Measurements from ENCODE around the gene AP1G2. TPM values are rescaled to one million over a fixed set of nuclear protein-coding genes. Genes with fewer than 3 reads are reported as not detected.
A peak's percentile ranks its signal among the peaks of the same experiment; 100 is the strongest.

The AP1G2 gene
- total and polyA plus RNA-seq, 8 donors = 39.1 to 531 (median 189) TPM

GRCh38 chr14:23548351-23549318 is 19.0 kb downstream of the AP1G2 start:
- intact Hi-C loops (cut with DNase I; ENCODE audit: low total_unique reads) = no loop called here
- 65 to 76% (median 71%) methylated on average over 18 of the region's 18 CpGs for WGBS, 5 donors
- Histone ChIP-seq H3K36me3 (no peaks in the 10 kb centered on the region), H3K27me3 (peaks cover 0 to 13% (median 0%) of the 10 kb centered on the region in 3 donors), H3K4me3 (no peak overlapping the region), H3K9me3 (no peaks in the 10 kb centered on the region), H3K4me1 (peaks cover 10 to 31% (median 18%) of the 10 kb centered on the region in 4 donors), H3K27ac (no peak overlapping the region)
- peak in 1 of 2 donors; percentile 59 for DNase-seq
- no peak for TF ChIP-seq EP300 (IDR thresholded peaks at IDR 0.05)
- no peak for TF ChIP-seq POLR2AphosphoS5 (IDR thresholded peaks at IDR 0.05)
- TF ChIP-seq, protein P1, sequence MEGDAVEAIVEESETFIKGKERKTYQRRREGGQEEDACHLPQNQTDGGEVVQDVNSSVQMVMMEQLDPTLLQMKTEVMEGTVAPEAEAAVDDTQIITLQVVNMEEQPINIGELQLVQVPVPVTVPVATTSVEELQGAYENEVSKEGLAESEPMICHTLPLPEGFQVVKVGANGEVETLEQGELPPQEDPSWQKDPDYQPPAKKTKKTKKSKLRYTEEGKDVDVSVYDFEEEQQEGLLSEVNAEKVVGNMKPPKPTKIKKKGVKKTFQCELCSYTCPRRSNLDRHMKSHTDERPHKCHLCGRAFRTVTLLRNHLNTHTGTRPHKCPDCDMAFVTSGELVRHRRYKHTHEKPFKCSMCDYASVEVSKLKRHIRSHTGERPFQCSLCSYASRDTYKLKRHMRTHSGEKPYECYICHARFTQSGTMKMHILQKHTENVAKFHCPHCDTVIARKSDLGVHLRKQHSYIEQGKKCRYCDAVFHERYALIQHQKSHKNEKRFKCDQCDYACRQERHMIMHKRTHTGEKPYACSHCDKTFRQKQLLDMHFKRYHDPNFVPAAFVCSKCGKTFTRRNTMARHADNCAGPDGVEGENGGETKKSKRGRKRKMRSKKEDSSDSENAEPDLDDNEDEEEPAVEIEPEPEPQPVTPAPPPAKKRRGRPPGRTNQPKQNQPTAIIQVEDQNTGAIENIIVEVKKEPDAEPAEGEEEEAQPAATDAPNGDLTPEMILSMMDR (IDR thresholded peaks at IDR 0.05) = no peak
- no peak for TF ChIP-seq POLR2A (IDR thresholded peaks at IDR 0.05)

DNA sequence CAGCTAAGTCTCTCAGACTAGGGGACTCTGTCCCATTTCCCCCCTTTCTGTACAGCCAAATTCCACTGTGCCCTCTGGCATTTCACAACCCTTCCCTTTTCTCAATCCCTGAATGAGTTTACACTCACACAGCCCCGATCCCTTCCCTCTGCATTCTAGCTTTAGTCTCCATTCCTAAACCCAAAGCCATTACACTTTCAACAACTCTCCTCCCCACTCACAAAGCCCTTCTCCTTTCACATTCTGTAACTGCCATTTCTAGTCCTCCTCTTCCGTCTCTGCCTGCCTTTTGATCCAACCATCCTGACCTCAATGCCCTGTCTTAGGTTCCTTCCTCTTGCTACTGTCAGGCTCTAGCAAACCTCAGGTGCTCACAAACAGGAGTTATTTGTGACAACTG is 19.7 kb downstream of the AP1G2 start:
- Histone ChIP-seq H3K27me3 (peaks cover 0 to 13% (median 0%) of the 10 kb centered on the region in 3 donors), H3K27ac (no peak overlapping the region), H3K4me1 (peaks cover 10 to 31% (median 18%) of the 10 kb centered on the region in 4 donors), H3K36me3 (no peaks in the 10 kb centered on the region), H3K9me3 (no peaks in the 10 kb centered on the region), H3K4me3 (no peak overlapping the region)
- 75 to 85% (median 83%) methylated on average over 2 of the region's 2 CpGs for WGBS, 5 donors
- intact Hi-C loops (cut with DNase I; ENCODE audit: low total_unique reads) = no loop called here
- DNase-seq = no peak
- TF ChIP-seq POLR2AphosphoS5 (IDR thresholded peaks at IDR 0.05) = no peak
- TF ChIP-seq, protein P1 (IDR thresholded peaks at IDR 0.05) = no peak
- TF ChIP-seq POLR2A (IDR thresholded peaks at IDR 0.05) = no peak
- no peak for TF ChIP-seq EP300 (IDR thresholded peaks at IDR 0.05)

GRCh38 chr14:23546450-23547035 is 21.0 kb downstream of the AP1G2 start:
- H3K4me1 ChIP-seq = peaks cover 10 to 22% (median 12%) of the 10 kb centered on the region in 4 donors
- intact Hi-C loops (cut with DNase I; ENCODE audit: low total_unique reads) = no loop called here
- no peak overlapping the region for H3K27ac ChIP-seq
- H3K9me3 ChIP-seq = no peaks in the 10 kb centered on the region
- no peaks in the 10 kb centered on the region for H3K36me3 ChIP-seq
- H3K27me3 ChIP-seq = peaks cover 0 to 13% (median 0%) of the 10 kb centered on the region in 3 donors
- WGBS, 5 donors = 75 to 82% (median 77%) methylated on average over 10 of the region's 10 CpGs
- no peak overlapping the region for H3K4me3 ChIP-seq
- TF ChIP-seq POLR2AphosphoS5 (IDR thresholded peaks at IDR 0.05) = no peak
- TF ChIP-seq POLR2A (IDR thresholded peaks at IDR 0.05) = no peak
- no peak for TF ChIP-seq EP300 (IDR thresholded peaks at IDR 0.05)
- TF ChIP-seq, protein P1 (IDR thresholded peaks at IDR 0.05) = no peak
- no peak for DNase-seq

DNA sequence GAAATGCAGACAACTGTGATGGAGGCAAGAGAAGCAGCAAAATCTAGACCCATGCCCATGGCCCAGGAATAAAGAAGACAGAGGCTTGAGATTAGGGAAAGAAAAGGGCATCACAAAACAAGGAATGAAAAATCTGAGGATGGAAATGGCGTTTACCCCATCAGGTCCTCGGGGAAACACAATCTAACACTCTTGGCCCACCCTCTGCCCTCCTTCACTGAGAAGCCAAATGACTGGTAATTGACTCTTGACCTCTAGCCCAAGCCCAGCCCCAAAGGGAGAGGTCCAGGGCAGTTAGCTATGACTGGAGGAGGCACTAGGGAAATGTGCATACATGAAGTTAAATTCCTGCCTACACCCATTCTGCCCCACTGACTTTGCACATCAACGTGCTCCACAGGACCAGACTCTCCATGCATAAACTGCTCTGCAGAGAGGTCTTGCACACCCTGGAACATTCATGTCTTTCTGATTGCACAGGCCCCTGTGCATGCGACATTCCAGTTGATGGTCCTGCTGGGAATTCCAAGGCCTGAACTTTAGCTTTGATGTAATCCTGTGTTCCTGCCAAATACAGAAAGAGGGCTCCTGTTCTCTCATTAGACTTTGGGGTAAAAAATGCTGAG is 21.7 kb downstream of the AP1G2 start:
- no peak for TF ChIP-seq POLR2AphosphoS5 (IDR thresholded peaks at IDR 0.05)
- no peak for TF ChIP-seq POLR2A (IDR thresholded peaks at IDR 0.05)
- no peak for TF ChIP-seq EP300 (IDR thresholded peaks at IDR 0.05)
- TF ChIP-seq, protein P1 (IDR thresholded peaks at IDR 0.05) = no peak
- H3K4me1 ChIP-seq = peaks cover 4 to 20% (median 10%) of the 10 kb centered on the region in 4 donors
- no peak for DNase-seq
- no peaks in the 10 kb centered on the region for H3K36me3 ChIP-seq
- peak overlapping the region in 1 of 5 donors; percentile 3 for H3K27ac ChIP-seq
- 82 to 89% (median 86%) methylated on average over 4 of the region's 4 CpGs for WGBS, 5 donors
- no peak overlapping the region for H3K4me3 ChIP-seq
- H3K9me3 ChIP-seq = no peaks in the 10 kb centered on the region
- intact Hi-C loops (cut with DNase I; ENCODE audit: low total_unique reads) = no loop called here
- peaks cover 0 to 13% (median 0%) of the 10 kb centered on the region in 3 donors for H3K27me3 ChIP-seq
